Mammary epithelial cell (primary cell): ENCODE measurements around the gene STIM1.

Source experiments
- EZH2 ChIP-seq: IDR thresholded peaks from 2 replicates; pipeline ENCODE4 v1.6.1; 2012; ENCODE audit warnings: low read length, inconsistent platforms, borderline replicate concordance
- TF ChIP-seq, protein P1 (sequence below), 2 donors: IDR thresholded peaks in 1 of 2; conservative IDR thresholded peaks in 1 of 2; 2 replicates each; pipeline ENCODE4 v1.5.1; 2011 to 2012; ENCODE audit warnings: inconsistent platforms in 2 of 2, low read length in 2 of 2, mild to moderate bottlenecking in 2 of 2, control low read depth in 1 of 2, low read depth in 1 of 2; ENCODE audit not compliant: insufficient read depth in 1 of 2; ENCODE audit errors: extremely low read depth in 1 of 2

DNA sequence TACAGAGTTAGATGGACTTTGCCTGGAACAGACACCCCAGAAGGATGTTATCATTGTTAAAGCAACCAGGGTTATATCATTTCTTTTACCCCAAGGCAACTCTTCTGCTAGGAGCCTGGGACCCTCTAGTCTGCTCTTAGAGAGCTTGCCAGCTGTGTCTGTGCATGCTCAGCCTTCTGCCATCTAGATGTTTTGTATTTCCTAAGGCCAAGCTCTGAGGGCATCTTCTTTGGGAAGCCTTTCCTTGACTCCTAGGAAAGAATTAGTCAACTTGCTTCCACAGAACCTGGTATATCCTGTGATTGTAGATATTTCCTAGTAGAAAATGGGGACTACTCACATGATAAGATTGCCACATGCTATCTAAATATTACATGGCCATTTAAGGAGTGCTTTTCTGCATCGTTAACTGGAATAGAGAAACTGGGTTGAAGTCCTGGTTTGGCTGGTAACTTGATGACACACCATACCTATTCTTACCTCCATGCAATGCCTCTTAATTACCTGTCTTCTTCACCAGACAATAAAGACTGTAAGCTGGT is 87.6 kb downstream of the STIM1 start:
- TF ChIP-seq EZH2, result no peak
- TF ChIP-seq, protein P1, sequence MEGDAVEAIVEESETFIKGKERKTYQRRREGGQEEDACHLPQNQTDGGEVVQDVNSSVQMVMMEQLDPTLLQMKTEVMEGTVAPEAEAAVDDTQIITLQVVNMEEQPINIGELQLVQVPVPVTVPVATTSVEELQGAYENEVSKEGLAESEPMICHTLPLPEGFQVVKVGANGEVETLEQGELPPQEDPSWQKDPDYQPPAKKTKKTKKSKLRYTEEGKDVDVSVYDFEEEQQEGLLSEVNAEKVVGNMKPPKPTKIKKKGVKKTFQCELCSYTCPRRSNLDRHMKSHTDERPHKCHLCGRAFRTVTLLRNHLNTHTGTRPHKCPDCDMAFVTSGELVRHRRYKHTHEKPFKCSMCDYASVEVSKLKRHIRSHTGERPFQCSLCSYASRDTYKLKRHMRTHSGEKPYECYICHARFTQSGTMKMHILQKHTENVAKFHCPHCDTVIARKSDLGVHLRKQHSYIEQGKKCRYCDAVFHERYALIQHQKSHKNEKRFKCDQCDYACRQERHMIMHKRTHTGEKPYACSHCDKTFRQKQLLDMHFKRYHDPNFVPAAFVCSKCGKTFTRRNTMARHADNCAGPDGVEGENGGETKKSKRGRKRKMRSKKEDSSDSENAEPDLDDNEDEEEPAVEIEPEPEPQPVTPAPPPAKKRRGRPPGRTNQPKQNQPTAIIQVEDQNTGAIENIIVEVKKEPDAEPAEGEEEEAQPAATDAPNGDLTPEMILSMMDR (conservative IDR thresholded peaks at IDR 0.05 in 1 of 2, IDR thresholded peaks at IDR 0.05 in 1 of 2; ENCODE audit: extremely low read depth in 1 of 2, insufficient read depth in 1 of 2, low read depth in 1 of 2, low read length in 2 of 2), result no peak
